DMS153 treated with DMSO at 0.1 percent for 48 hours (cell line): Measurements from ENCODE around the gene C1orf21.

Experiments used
- DNase-seq: peaks from one replicate; lab custom pipeline; 2025; ENCODE audit not compliant: unreplicated experiment; lab: John Stamatoyannopoulos, UW

Gene C1orf21

GRCh38 chr1:184646824-184647223, 260.0 kb downstream of the C1orf21 start:
- no peak for DNase-seq

GRCh38 chr1:184647471-184647870, 260.6 kb downstream of the C1orf21 start:
- no peak for DNase-seq

GRCh38 chr1:184648160-184648855, 261.5 kb downstream of the C1orf21 start:
- DNase-seq, result no peak

DNA sequence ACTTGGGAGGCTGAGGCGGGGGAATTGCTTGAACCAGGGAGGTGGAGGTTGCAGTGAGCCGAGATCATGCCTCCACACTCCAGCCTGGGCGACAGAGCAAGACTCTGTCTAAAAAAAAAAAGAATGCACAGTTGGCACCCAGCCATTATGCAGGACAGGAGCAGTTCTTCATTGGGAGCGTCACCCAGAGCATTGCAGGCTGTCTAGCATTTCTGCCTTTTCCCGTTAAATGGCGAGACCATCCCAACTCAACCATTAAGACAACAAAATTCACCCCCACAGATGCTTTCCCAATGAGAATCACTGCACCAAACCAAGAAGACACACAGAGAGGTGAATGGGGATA, 262.0 kb downstream of the C1orf21 start:
- DNase-seq, result no peak

- no peak for DNase-seq
These were observed 262.6 kb downstream of the C1orf21 start for GRCh38 chr1:184649451-184649888.

DNA sequence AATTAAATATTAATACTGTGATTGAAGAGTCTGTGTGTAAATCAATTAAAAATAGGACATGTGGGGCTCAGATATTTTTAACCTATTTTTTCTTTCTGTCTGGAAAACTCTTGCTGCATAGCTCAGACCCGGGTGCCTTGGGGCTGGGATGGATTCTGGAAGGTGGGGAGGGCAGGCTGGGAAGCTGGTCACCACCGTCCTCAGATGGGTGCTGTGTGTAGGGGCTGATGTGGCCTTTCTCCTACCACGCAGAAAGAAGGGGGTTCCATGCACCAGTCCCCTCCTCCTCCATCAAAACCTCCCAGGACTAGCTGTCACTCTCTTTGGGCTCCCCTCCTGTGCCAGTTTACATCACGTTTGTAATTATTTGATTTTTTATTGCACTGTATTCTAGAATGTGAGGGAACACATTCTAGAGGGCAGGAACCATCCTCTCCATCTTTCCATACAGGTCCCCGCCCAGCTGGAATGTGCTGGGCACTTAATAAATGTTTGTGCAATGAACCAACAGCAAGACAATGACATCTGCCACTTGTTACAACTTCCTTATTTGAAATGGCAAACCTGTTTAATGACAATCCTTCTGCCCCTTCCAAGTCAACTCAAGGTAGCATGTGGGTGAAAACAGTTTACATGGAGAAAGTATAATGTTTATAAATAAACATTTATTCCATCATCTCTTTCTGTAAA, 263.5 kb downstream of the C1orf21 start:
- no peak for DNase-seq

- DNase-seq, result no peak
These were observed 268.4 kb downstream of the C1orf21 start for GRCh38 chr1:184655185-184655584.

GRCh38 chr1:184656221-184656620, 269.4 kb downstream of the C1orf21 start:
- DNase-seq, result no peak

- no peak for DNase-seq
These were observed 271.2 kb downstream of the C1orf21 start for GRCh38 chr1:184658055-184658454.

GRCh38 chr1:184660462-184661191, 273.8 kb downstream of the C1orf21 start:
- no peak for DNase-seq

- DNase-seq, result no peak
These were observed 275.0 kb downstream of the C1orf21 start for GRCh38 chr1:184661801-184662200.

GRCh38 chr1:184664042-184664660, 277.3 kb downstream of the C1orf21 start:
- peak; percentile 66 for DNase-seq

DNA sequence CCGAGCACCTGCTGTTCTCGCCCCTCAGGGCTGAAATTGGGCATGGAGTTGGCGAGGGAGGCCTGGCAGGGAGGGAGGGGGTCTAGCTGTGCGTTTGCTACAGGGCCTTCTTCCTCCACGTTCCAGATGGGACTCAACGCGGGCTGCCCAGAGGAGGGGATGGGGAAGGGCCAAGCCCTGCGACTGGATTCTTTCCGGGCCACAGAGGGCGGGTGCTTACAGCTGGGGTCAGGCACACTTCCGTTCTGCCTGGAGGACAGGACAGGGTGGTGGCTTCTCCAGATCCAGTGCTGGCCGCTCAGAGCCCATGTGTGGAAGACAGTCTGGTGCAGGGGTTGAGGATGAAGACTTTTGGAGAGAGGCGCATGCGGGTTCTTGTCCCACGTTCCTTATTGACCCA, 277.8 kb downstream of the C1orf21 start:
- no peak for DNase-seq

- no peak for DNase-seq
These were observed 278.5 kb downstream of the C1orf21 start for GRCh38 chr1:184665360-184665759.

DNA sequence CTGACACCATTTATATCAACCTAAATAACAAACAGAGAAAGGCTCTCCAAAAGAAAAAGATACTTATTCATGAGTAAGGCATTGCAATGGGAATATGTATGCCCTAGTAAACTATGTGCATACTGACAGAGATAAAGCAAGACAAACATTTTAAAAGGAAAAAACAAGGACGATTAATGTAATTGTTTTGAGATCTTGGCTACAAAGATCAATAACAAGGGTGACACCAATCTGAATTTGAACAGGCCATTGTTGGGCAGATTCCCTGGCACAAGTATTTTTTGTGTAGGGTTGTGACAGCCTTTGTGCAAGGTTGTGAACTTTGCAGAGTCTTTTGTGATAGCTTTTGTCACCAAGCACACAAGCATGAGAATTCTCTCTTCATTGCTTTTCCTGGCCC, 282.6 kb downstream of the C1orf21 start:
- no peak for DNase-seq

DNA sequence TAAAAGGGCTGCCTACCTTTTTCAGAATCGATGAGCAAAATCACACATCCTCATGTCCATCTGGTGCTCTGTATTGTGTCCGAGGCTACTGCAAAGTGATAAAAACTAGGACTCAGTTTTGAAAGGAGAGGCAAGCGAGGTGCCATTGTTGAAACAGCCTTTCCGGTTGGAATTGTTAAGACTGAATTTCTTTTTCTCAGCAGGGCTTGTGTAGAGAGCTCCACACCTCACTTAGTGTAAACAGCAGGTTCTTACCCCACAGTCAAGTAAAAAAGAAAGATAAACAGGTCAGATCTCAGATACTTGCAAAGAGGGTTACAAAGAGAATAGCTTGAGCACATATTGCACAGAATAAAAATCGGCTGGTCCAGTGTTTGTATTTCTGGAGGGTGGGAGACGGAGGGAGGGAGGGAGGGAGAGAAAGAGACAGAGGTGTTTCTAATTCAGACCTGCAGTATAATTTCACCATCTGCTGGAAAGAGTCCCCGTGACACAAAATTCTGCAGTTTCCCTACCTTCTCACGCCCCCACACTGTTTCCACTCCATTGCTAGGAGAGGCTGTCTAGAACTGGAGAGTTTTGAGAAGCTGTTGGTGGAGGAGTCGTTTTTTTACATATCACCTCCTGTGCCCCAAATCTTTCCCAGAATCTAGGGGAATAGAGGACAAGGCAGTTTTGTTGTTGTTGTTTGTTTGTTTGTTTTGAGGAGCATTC, 285.3 kb downstream of the C1orf21 start:
- DNase-seq, result no peak

DNA sequence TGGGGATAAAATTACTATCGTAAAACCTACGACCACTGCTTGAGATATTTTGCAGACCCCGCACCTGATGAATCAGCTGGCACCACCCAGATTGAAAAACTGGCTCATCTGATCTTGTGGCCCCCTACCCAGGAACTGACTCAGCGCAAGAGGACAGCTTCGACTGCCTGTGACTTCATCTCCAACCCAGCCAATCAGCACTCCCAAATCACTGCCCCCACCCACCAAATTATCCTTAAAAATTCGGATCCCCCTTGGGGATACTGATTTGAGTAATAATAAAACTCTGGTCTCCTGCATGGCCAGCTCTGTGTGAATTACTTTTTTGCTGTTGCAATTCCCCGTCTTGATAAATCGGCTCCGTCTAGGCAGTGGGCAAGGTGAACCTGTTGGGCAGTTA, 286.5 kb downstream of the C1orf21 start:
- no peak for DNase-seq

DNA sequence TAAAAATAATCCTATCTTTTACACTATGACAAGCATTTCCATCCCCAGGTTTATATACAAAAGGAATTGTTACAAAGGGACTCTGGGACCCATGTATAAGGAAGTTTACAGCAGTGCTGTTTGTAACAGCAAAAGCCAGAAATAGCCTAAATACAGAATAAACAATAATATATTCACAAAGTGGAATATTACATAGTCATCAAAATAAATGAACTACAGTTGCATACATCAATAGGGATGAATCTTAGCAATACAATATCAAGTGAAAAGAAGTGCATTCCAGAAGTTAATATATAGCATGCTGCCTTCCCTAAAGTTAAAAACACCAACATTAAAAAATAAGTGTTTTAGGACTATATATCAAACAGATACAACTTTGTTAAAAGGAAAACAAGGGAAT, 290.5 kb downstream of the C1orf21 start:
- DNase-seq, result no peak
